Activated CD8-positive, alpha-beta memory T cell treated with anti-CD3 and anti-CD28 coated beads, Interleukin-2, amount 50 U/mL, for 24 hours (primary cell): ENCODE measurements around the gene POFUT2.

Experiments
- DNase-seq: peaks from one replicate; pipeline ENCODE4 v3.0.0-alpha.2; 2020; ENCODE audit errors: extremely low read depth

POFUT2 gene

GRCh38 chr21:45264146-45264911 is 23.4 kb downstream of the POFUT2 start:
- DNase-seq, result no peak

- DNase-seq, result no peak
Observed at GRCh38 chr21:45263534-45263933, 24.2 kb downstream of the POFUT2 start.

- DNase-seq, result no peak
Observed at GRCh38 chr21:45262616-45263015, 25.1 kb downstream of the POFUT2 start.

GRCh38 chr21:45262041-45262581 is 25.6 kb downstream of the POFUT2 start:
- no peak for DNase-seq

GRCh38 chr21:45261093-45261492 is 26.6 kb downstream of the POFUT2 start:
- no peak for DNase-seq

GRCh38 chr21:45260191-45260825 is 27.4 kb downstream of the POFUT2 start:
- DNase-seq, result no peak

- DNase-seq, result no peak
Observed at GRCh38 chr21:45259206-45259840, 28.4 kb downstream of the POFUT2 start.

GRCh38 chr21:45258466-45258865 is 29.2 kb downstream of the POFUT2 start:
- no peak for DNase-seq

GRCh38 chr21:45257673-45258341 is 29.9 kb downstream of the POFUT2 start:
- no peak for DNase-seq

GRCh38 chr21:45256912-45257672 is 30.6 kb downstream of the POFUT2 start:
- no peak for DNase-seq

- DNase-seq, result no peak
Observed at GRCh38 chr21:45256021-45256911, 31.4 kb downstream of the POFUT2 start.

GRCh38 chr21:45255381-45256020 is 32.2 kb downstream of the POFUT2 start:
- no peak for DNase-seq

- no peak for DNase-seq
Observed at GRCh38 chr21:45254460-45254930, 33.2 kb downstream of the POFUT2 start.

- no peak for DNase-seq
Observed at GRCh38 chr21:45253633-45254459, 33.8 kb downstream of the POFUT2 start.

- no peak for DNase-seq
Observed at GRCh38 chr21:45253180-45253579, 34.5 kb downstream of the POFUT2 start.

- DNase-seq, result no peak
Observed at GRCh38 chr21:45252448-45252925, 35.2 kb downstream of the POFUT2 start.

- DNase-seq, result no peak
Observed at GRCh38 chr21:45251635-45252447, 35.9 kb downstream of the POFUT2 start.
